GM21423 (cell line): ENCODE data around the gene CTRB2.

Source experiments
- ATAC-seq: cut with Tn5 transposase; IDR thresholded peaks from one replicate; pipeline ENCODE4 v1.9.1; 2021; ENCODE audit warnings: mild to moderate bottlenecking, moderate library complexity; ENCODE audit not compliant: unreplicated experiment

Gene CTRB2

DNA sequence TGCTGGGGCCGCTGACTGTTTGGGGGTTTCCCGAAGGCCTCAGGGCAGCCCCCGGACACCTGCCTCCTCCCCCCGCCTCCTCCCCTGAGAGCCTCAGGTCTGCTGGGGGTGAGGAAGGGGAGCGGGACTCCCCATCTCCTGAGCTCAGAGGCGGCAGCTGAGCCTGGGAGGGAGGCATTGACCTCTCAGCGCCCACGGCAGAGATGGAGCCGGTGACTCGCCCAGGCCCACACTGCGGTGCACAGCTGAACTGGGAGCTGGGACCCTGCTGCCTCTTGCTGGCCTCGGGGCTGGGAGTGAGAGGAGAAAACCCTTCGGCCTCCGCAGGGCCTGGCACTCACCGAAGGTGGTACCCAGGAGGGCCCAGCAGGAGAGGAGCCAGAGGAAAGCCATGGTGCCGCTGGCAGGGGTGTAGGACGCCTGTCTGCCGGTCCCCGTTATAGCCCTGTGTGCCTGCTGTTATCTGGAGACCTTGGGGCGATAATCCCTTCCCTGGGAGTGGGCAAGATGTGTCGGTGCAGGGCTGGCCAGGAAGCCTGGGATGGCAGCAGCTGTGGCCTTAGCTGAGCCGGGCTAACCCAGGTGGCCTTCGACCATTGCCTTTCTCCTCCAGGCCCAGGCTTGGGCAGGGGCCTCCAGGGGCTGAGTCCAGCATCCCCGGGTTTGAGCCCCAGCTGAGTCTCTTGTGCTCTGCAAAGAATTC lies at the start of gene CTRB2:
Gene CTRB2 (minus strand): TSS at position 413 of the 703 bp plus-strand sequence. CDS start 20 bp downstream, at position 393.
- no peak for ATAC-seq

DNA sequence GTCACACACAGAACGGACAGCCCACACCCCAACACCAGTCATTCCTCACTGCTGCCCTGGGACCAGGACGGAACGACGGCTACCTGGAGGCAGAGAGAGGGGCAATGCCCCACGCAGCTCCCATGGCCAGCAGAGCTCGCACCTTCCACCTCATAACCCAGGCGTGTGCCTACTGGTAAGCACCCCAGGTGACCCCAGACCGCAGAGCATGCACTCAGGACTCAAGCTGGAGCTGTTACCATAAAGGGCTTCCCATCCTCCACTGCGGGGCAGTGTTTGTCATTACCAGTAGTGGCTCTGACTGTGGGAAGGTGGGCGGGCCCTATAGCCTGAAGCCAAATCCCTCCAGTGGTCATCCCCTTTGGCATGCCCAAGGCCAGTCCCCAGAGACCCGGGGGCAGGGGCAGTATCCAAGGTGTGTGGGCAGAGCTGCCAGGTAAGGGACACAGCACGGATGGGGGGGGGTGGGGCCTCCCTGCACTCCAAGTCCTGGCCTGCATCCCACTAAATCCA lies 49.2 kb upstream of the CTRB2 start:
- no peak for ATAC-seq

DNA sequence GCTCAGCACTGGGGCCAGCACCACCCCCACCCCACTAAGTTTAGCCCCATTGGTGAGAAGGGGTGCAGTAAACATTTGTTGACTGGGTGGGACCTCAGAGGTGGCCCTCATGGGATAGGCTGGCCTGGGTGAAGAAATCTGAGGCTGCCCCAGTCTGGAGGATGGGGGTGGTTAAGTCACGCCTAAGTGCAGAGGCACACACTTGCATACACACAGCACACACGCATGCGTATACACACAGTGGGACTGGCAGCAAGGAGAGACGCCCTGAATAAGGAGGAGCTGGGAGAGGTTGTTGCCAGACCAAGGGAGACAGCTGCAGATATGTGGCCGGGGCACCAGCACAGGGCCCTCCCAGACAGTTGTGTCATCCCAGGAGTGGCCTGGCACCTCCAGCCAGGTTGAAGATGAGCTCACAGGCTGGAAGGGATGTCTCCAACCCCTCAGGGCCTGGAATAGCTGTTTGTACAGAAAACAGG lies 47.4 kb upstream of the CTRB2 start:
- no peak for ATAC-seq

DNA sequence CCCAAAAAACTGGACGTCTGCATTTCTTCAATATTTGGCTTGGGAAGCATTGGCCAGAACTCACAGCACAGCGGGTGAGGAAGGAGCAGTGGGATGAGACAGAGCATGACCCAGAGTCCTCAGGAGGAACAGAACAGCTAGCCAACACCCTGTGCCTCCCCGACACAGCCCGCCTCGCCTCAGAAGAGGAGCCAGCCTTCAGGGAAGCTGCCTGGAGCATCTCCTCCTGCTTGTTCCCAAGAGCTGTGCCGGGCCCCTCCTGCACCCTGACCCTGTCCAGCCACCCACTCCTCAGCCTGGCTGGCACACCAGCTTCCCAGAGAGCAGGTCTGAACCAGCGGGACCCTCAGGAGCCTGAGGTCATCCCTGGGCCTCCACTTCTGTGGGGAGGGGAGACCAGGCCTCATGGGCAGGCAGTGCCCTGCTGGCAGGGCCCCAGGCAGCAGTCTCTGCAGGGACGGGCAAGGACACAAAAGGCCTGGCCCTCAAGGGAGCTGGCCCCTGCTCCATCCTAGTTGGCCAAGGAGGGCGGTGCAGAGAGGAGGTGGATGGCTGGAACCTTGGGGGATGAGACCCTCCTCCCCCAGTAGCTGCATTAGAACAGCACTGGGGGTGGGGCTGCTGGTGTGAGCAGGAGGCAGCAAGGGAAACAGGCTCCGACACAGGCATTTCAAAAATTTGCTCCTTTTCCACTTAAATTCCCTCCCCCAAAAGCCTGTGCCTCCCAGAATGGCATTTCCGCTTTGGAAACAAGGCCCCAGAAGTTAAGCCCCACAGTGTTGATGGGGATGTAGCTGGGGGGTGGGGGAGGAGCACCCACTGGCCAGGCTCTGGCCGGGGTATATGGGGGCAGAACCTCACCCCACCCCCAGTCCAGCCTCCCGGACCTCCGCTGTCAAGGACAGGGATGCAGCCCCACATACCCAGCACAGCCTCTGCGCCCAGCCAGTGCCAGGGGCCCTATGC lies 46.3 kb upstream of the CTRB2 start:
- no peak for ATAC-seq

DNA sequence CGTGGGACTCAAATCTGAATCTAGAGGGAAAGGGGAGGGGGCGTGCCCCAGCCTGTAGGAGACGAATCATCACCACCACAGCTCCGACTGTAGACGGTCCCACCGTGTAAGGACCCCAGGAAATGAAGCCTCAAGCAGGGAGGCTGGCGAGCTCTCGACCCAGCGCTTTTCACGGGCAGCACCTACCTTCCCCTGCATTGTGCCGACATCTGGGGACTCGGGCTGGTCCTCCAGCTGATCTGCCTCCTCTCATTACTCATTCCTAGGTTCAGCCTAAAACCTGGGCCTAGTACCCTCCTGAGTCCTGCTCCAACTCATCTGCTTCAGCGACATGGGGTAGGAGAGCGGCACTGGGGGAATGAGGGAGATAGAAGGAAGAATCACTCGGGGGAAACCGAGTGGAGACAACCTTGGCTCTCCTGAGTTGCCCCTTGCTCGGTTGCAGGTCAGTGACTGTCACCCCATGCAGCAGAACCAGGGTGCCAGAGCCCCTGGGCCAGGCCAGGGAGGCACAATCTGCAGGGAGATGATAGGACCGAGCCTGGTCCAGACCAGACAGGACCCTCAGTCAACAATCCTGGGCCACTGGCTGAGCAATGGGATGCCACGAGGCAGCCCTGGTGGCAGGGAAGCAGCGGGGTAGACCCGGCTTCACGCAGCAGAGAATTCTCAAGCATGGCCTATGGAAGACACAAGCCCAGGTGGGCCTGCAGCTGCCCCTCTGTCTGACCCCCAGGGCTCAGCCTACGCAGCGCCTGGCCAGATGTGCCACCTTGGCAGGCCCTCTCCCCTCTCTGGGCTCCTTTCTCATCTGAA lies 45.3 kb upstream of the CTRB2 start:
- ATAC-seq: no peak

DNA sequence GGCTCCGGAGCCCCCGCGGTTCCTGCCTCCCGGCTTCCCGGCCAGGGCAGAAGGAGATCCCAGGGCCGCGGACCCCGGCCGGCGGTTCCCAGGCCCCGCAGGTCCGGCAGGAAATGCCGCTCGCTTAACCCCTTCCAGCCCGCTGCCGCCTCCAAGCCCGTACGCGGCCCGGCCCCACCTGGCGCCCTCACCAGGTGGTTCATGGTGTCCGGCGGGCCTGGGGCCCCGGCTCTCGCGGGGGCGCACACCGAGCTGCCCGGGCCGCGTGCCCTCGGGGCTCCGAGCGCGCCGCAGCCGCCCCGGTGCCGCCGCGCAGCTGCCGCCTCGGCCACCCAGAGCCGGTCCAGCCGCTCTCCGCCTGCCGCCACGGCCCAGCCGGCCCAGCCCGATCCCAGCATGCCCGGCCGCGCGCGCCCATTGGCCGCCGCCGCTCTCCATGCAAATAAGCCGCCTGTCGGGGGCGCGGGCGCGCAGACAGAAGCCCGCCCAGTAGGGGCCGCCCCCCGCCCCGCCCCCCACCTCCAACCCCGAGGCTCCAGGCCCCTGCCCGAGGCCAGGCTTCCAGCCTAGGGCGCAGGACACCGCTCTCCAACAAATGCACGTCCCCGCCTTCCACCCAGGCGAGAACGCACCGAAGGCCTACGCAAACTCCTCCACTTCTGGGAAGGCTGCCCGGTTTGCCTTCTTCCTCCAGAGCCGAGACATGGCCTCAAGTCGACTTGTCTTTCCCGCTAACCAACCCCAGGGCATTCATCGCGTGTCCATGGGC lies 44.5 kb upstream of the CTRB2 start, which contains the start of gene BCAR1:
Gene BCAR1 (minus strand): TSS at position 345 of the 769 bp plus-strand sequence. CDS start 142 bp downstream, at position 203.
- ATAC-seq: peak; percentile 75

DNA sequence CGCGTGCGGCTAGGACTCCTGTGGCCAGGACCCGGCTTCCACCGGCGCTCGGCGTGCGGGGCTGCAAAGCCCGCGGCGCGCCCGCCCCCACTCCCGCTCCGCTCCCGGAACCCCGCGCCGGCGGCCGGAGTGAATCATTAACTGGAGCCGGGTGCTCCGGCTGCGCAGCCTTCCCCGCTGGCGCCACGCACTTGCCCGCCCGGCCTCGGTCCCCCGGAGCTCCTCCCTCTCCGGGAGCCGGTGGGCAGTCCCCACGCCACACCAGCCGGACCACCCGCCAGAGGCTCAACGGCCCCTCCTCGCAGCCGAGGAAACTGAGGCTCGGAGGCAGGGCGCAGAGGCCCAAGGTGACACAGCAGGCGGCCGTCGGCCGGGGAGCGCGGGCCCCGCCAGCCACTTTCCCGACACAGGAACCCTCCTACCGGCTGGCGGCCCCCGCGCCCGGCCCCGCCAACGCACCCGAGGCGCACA lies 43.9 kb upstream of the CTRB2 start:
- peak; percentile 40 for ATAC-seq

DNA sequence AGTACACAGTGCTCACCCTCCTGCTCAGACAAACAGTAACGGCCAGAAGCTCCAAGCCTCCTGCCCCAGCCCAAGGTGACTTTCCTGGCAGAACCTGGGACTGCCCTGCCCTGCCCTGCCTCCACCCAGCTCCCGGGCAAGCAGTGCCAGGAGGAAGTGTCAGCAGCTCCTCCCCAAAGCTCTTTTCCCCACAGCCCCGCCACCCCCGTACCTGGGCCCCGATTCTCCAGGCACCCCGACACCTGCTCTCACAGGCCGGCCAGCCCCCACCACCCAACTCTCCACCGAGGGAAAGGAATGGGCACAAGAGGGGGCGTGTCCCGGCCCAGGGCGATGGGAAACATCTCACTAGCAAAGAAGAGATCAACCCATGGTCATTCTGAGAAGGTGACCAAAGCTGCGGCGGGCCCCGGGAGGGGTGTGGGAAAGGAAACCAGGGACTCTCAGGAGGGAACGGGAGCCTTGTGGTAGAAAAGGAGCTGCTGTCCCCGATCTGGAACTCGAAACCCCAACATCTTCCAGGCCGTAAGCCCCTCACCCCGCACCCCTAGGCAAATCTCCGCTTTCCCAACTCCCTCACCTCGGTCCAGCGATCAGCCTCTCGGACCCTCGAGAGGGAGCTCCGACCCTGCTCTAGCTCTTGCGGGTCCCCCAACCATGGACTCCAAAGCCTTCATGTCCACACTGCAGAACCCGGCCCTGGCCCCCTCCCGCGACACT lies 43.3 kb upstream of the CTRB2 start:
- no peak for ATAC-seq

DNA sequence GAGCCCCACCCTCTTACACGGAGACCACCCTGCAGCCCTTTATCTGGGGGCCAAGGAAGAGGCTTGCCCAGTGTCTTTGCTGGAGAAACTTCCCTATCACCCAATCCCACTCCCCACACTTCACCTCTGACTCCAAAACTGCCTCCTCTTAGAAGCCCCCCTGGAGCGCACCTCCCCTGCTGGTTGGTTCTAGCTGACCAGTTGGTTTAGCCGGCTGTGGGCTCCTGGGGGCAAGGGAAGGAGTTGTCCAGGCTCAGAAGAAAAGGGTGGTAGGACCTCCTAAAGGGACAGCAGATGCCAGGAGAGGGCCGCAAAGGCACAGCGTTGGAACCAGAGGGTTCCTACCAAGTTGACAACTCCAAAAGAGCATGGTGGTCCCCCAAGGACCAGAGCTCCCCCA lies 42.5 kb upstream of the CTRB2 start:
- no peak for ATAC-seq

DNA sequence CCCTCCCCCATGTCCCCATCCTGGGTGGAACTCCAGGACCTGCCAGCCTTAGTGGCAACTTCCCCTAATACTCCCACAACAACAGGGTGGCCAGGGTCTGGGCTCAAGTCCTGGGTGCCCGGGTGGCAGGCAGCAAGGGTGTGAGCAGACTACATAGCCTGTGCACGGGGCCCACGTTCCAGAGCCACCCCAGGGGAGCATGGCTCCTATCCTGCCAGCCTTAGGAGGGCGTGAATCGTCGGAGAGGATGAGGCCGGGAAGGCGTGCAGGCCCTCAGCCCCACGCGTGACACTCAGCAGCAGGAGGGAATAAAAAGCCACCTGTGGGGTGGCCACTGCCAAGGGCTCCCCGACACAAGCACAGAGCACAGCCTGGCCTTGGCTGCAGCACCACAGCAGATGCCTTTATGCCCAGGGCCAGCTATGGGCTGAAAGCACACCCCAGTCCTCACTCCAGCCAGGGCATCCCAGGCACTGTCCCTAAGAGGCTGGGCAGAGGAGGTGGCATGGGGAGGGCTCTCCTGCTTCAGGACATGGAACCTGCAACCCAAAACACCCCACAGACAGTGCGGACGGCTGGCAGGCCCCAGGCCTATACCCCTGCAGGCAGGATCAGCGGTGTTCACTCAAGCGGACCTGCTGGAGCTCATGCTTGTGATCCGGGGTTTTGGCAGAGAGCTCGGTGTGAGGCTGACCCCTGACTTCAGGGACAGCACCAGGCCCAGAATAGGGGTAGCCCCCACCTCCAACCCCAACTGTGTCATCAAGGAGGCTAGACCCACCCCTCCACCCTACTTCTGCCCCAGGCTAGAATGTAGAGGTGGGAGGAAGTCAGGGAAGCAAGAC lies 41.8 kb upstream of the CTRB2 start:
- ATAC-seq: no peak

DNA sequence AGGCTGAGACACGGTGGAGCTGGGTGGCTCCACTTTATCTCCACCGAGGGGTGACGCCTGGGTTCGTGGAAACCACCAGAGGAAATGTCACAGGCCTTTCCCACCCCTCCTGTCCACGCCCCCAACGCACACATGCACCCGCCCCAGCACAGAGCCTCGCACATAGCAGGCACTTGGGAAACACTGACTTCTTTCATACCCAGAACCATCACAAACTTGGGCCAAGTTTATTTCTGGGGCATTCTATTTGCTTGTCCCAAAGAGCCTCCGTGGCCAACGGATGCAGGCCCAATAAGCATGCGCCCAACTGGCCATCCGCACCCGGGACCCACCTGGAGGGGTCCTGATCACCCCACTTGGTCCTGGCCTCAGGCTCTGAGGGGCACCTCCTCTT lies 41.2 kb upstream of the CTRB2 start:
- no peak for ATAC-seq

DNA sequence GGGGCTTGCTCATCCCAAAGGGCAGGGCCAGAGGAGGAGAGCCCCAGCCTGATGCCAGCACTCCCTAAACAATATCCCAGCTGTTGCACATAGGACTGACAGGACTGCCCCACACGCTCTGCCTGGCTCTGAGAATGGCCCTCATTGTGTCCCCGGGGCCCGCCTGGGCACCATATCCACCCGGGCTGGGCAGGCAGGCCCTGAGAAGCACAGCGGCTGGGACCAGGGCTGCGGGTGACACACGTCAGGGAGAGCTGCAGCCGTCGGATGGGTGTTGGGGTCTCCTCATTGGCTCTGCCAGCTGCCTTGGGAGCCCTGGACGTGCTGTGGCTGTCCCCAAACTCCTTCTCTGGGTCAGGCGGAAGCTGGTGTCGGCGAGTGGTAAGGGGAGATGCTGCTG lies 40.3 kb upstream of the CTRB2 start:
- no peak for ATAC-seq

DNA sequence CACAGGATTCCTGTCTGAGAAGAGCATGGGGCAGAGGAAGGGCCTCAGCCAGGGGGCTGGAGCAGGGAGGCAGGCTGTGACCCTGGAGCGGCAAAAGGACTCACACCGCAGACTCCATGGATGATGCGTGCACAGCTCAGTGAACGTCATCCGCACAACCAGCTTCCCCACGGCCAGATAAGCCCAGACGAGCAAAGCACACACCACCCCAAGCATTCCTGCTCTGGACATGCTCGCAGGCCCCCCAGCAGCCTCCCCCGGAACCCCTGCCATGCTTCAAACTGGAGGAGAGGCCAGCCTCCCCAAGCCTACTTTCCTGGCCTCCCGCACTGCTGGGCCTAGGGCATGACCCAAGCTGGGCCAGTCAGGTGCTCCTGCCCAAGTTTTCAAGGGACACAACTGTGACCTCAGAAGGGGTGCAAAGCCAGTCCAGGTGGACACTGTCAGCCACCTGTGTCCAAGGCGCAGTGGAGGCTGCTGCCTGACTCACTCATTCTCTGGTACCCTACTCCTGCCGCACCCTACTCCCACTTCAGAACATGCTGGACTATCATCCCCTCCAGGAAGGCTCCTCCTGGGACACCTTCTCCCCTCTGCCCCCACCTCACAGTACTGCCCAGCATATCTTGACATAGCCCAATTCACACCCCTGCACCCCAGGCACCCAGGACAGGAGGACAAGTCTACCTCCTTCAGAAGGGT lies 39.7 kb upstream of the CTRB2 start:
- ATAC-seq: no peak

DNA sequence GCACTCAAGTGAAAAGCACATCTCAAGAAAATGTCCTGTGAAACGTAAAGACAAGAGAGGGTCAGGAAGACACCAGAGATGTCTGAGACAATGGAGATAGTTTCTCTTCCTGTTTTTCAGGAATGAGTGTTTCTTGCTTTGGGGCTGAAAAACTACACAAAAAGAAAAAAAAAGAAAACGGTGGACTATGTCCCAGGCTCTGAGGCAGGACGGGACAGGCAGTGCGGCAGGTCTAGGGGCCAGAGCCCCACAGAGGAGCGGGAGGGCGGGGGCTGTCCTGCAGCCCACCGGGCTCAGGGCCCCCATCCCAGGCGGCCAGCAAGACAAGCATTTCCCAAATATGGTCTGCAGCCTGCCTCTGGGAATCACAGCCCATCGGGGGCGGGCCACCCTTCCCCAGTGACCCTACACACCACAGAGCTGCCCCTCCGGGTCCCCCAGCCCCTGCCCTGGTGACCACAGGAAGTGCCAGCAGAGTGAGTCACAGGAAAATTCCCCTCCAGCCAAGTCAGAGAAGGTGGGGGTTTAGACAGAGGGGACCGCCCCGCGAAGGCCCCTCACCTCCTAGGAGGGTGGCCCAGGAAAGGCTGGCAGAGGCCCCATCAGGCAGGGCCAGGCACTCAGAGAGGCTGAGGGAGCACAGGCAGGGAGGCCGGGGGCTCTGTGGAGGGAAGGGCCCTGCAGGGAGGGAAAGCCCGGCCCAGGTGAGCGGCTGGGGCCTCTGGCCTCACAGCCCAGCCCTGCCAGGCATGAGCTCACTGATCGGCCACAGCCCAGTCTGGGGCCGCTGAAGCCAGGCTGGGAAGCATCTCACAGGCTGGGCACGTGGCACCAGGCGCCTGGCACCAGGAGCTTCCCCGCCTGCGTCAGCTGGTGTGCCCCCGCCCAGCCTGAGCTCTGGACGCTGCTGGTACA lies 38.1 kb upstream of the CTRB2 start:
- peak; percentile 36 for ATAC-seq

DNA sequence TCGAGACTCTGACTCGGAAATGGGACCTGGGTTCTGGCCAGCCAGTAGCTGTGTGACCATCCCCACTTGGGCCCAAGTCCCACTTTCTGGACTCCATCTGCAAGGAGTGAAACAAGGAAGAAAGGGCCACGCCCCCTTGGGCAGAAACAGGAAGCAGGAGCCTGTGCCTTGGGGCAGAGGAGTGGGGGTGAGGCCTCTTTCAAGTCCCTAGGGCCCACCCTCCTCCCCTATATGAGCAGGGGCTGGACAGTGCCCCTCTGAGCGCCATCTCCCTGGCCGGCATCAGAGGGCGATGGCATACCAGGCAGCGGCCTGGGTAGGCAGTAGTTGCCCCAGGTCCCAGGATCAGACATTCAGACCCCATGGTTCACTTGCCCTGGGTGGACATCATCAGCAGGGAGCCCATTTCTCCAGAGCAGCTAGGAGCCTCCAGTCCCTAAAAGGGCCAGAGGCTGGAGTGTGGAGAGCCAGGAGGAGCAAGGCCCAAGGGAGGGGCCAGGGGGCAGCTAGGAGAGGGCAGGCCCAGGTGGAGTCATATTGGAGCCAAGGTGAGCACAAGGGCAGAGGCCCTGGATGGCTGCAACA lies 37.4 kb upstream of the CTRB2 start:
- no peak for ATAC-seq

DNA sequence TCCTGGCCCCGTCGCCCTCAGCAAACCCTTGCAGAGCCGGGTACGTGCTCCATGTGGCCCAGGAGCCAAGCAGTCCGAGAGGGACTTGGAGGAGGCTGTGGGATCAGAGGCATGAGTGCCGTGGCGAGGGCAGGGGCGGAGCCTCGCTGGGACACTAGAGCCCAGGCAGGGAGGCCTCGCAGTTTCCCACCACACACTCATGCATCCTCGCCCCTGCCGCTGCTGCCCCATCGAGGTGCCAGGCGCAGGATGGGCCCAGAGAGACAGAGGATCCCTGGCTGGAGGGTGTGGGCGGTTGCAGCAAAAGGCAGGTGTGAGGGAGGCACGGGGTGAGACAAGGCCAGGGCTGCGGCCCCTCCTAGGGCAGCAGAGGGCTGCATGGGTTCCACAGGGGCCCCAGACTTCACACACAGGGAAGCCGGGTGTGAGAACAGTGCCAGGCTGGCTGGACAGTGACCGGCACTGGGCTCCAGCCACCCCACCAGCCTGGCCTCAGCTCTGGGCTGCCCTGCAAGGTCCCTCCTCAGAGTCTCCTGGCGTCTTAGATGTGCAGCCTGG lies 36.8 kb upstream of the CTRB2 start:
- no peak for ATAC-seq
